ENCODE measurements around the gene ANKRD18A. TPM values are rescaled to one million over a fixed set of nuclear protein-coding genes. Genes with fewer than 3 reads are reported as not detected.
"Not testable (repeated sequence)": the region's sequence is repeated elsewhere in the genome, so short reads cannot be mapped to it uniquely, and the experiment has no call there.

The ANKRD18A gene
- total and polyA plus RNA-seq, 10 of the 15 experiments (the other 5 are each of a cell fraction or from before 2014, with no cell fraction given): 0.37 TPM; not detected in 9

GRCh38 chr9:38619556-38620447 is 594 bp downstream of the ANKRD18A start (continued):
- TF ChIP-seq REST (IDR thresholded peaks at IDR 0.05; ENCODE audit: low read depth, low read length): no peak

GRCh38 chr9:38598029-38598745 is 22.2 kb downstream of the ANKRD18A start:
- intact Hi-C loops (cut with micrococcal nuclease; ENCODE audit: unreplicated experiment); H3K79me2 ChIP-seq (ENCODE audit: control insufficient read depth, insufficient read depth, low read length); BruUV-seq (replicated peaks); H4K20me1 ChIP-seq (ENCODE audit: control insufficient read depth, insufficient read depth); H2AFZ ChIP-seq (ENCODE audit: control insufficient read depth, low read depth, low read length); H3K4me3 ChIP-seq; POLR2A ChIA-PET; H3K4me2 ChIP-seq (ENCODE audit: control insufficient read depth, insufficient read depth); H3K27ac ChIP-seq (ENCODE audit: control insufficient read depth, insufficient read depth); RAD21 ChIA-PET (ENCODE audit: unreplicated experiment); FAIRE-seq; in situ Hi-C loops (cut with MboI); H3K9ac ChIP-seq (ENCODE audit: control insufficient read depth, insufficient read depth, low read length); H3K4me1 ChIP-seq (ENCODE audit: control insufficient read depth, insufficient read depth, low read length); H3K9me3 ChIP-seq (replicated peaks; ENCODE audit: control insufficient read depth, insufficient read depth, low read length); DNase-seq (ENCODE audit: low read depth, low spot score); SMC1A ChIA-PET (ENCODE audit: uncharacterized antibody, unreplicated experiment); CTCF ChIA-PET; H3K36me3 ChIP-seq (ENCODE audit: control insufficient read depth in 2 of 2, insufficient read depth in 2 of 2, low read length in 1 of 2); H3K27me3 ChIP-seq (replicated peaks in 1 of 2; ENCODE audit: control insufficient read depth in 2 of 2, insufficient read depth in 2 of 2, low read length in 1 of 2); ATAC-seq: not testable (repeated sequence)
- WGBS (ENCODE audit: insufficient coverage, insufficient replicate concordance, low lambda C conversion rate, missing lambda C conversion rate): 27% methylated on average over 2 of the region's 2 CpGs

GRCh38 chr9:38595117-38595516 is 25.3 kb downstream of the ANKRD18A start:
- 15% methylated on average over 3 of the region's 3 CpGs for WGBS (ENCODE audit: insufficient coverage, insufficient replicate concordance, low lambda C conversion rate, missing lambda C conversion rate)
- H3K79me2 ChIP-seq (ENCODE audit: control insufficient read depth, insufficient read depth, low read length); H3K27me3 ChIP-seq (replicated peaks in 1 of 2; ENCODE audit: control insufficient read depth in 2 of 2, insufficient read depth in 2 of 2, low read length in 1 of 2); H3K9me3 ChIP-seq (replicated peaks; ENCODE audit: control insufficient read depth, insufficient read depth, low read length); BruUV-seq (replicated peaks); H3K4me1 ChIP-seq (ENCODE audit: control insufficient read depth, insufficient read depth, low read length); H3K27ac ChIP-seq (ENCODE audit: control insufficient read depth, insufficient read depth); ATAC-seq; H3K4me2 ChIP-seq (ENCODE audit: control insufficient read depth, insufficient read depth); CTCF ChIA-PET; intact Hi-C loops (cut with micrococcal nuclease; ENCODE audit: unreplicated experiment); H4K20me1 ChIP-seq (ENCODE audit: control insufficient read depth, insufficient read depth); POLR2A ChIA-PET; in situ Hi-C loops (cut with MboI); DNase-seq (ENCODE audit: low read depth, low spot score); H3K4me3 ChIP-seq; FAIRE-seq; H3K36me3 ChIP-seq (ENCODE audit: control insufficient read depth in 2 of 2, insufficient read depth in 2 of 2, low read length in 1 of 2); RAD21 ChIA-PET (ENCODE audit: unreplicated experiment); H3K9ac ChIP-seq (ENCODE audit: control insufficient read depth, insufficient read depth, low read length); SMC1A ChIA-PET (ENCODE audit: uncharacterized antibody, unreplicated experiment); H2AFZ ChIP-seq (ENCODE audit: control insufficient read depth, low read depth, low read length): not testable (repeated sequence)

Data from GM12878 (cell line).